MM.1S (cell line): ENCODE data around the gene AMZ2.

Source experiments
- DNase-seq: peaks from one replicate; pipeline ENCODE4 v3.0.0-alpha.2; 2015
- H2AFZ ChIP-seq: fragments of 300-600 bp; sonication (generic); 2 replicates; pipeline ENCODE4 v1.6.0; 2016; ENCODE audit warnings: antibody characterized with exemption, low read length
- H3F3A ChIP-seq: fragments of 300-600 bp; sonication (generic); 2 replicates; pipeline ENCODE4 v1.6.1; 2016; ENCODE audit warnings: mild to moderate bottlenecking, antibody characterized with exemption, low read length, moderate library complexity, mixed read lengths; ENCODE audit not compliant: insufficient read depth
- H3K27ac ChIP-seq: fragments of 300-600 bp; sonication (generic); 2 replicates; pipeline ENCODE4 v1.5.1; 2016; ENCODE audit warnings: mild to moderate bottlenecking, low read length
- H3K27me3 ChIP-seq: fragments of 300-600 bp; sonication (generic); replicated peaks from 2 replicates; pipeline ENCODE4 v1.6.0; 2016; ENCODE audit warnings: low read length; ENCODE audit not compliant: insufficient read depth
- H3K36me3 ChIP-seq: fragments of 300-600 bp; sonication (generic); replicated peaks from 2 replicates; pipeline ENCODE4 v1.6.1; 2016; ENCODE audit warnings: mild to moderate bottlenecking, low read length, mixed read lengths; ENCODE audit not compliant: insufficient read depth
- H3K4me1 ChIP-seq: fragments of 300-600 bp; sonication (generic); 2 replicates; pipeline ENCODE4 v1.6.1; 2016; ENCODE audit warnings: low read length, mixed read lengths
- H3K4me2 ChIP-seq: fragments of 300-600 bp; sonication (generic); 2 replicates; pipeline ENCODE4 v1.6.0; 2016; ENCODE audit warnings: low read depth, low read length
- H3K4me3 ChIP-seq: fragments of 300-600 bp; sonication (generic); 2 replicates; pipeline ENCODE4 v1.5.1; 2016; ENCODE audit warnings: low read length, mixed read lengths
- H3K79me2 ChIP-seq: fragments of 300-600 bp; sonication (generic); 2 replicates; pipeline ENCODE4 v1.6.1; 2016; ENCODE audit warnings: mixed run types, low read length, mixed read lengths
- H3K9ac ChIP-seq: fragments of 300-600 bp; sonication (generic); 2 replicates; pipeline ENCODE4 v1.6.1; 2016; ENCODE audit warnings: low read length, mixed read lengths
- H3K9me2 ChIP-seq: fragments of 300-600 bp; sonication (generic); replicated peaks from 2 replicates; pipeline ENCODE4 v1.6.1; 2016; ENCODE audit warnings: mild to moderate bottlenecking, low read length, mixed read lengths; ENCODE audit not compliant: insufficient read depth
- H3K9me3 ChIP-seq: fragments of 300-600 bp; sonication (generic); replicated peaks from 2 replicates; pipeline ENCODE4 v1.6.1; 2016; ENCODE audit warnings: mild to moderate bottlenecking, low read length, mixed read lengths; ENCODE audit not compliant: insufficient read depth
- H4K20me1 ChIP-seq: fragments of 300-600 bp; sonication (generic); 2 replicates; pipeline ENCODE4 v1.6.1; 2016; ENCODE audit warnings: mild to moderate bottlenecking, low read length, moderate library complexity, mixed read lengths; ENCODE audit not compliant: insufficient read depth
- CTCF ChIP-seq: fragments of 300-600 bp; sonication (generic); IDR thresholded peaks from 2 replicates; pipeline ENCODE4 v1.5.1; 2016; ENCODE audit warnings: antibody characterized with exemption, low read length, mixed read lengths
- EZH2 ChIP-seq: fragments of 300-600 bp; sonication (generic); optimal IDR thresholded peaks from 2 replicates; pipeline ENCODE3; 2017; ENCODE audit warnings: low read depth, mild to moderate bottlenecking, antibody characterized with exemption, low read length, mixed read lengths
- EZH2phosphoT487 ChIP-seq: fragments of 300-600 bp; sonication (generic); IDR thresholded peaks from 2 replicates; pipeline ENCODE4 v1.6.1; 2018; ENCODE audit warnings: antibody characterized with exemption, low read length

AMZ2 gene

GRCh38 chr17:68288375-68288774 lies 40.5 kb downstream of the AMZ2 start:
- Histone ChIP-seq H3K79me2 (no peaks in the 10 kb centered on the region), H4K20me1 (no peaks in the 10 kb centered on the region), H3K4me1 (peaks cover 5% of the 10 kb centered on the region; the same call in 1 of the 2 replicates), H3K4me2 (no peak overlapping the region), H3K9me2 (no peaks in the 10 kb centered on the region), H3K27me3 (no peaks in the 10 kb centered on the region), H3K36me3 (no peaks in the 10 kb centered on the region), H3K4me3 (no peak overlapping the region), H3K9me3 (no peaks in the 10 kb centered on the region), H3F3A (peaks cover 31% of the 10 kb centered on the region), H3K9ac (no peak overlapping the region), H2AFZ (no peak overlapping the region), H3K27ac (no peak overlapping the region)
- no peak for TF ChIP-seq EZH2
- TF ChIP-seq CTCF: no peak
- TF ChIP-seq EZH2phosphoT487: no peak
- no peak for DNase-seq

DNA sequence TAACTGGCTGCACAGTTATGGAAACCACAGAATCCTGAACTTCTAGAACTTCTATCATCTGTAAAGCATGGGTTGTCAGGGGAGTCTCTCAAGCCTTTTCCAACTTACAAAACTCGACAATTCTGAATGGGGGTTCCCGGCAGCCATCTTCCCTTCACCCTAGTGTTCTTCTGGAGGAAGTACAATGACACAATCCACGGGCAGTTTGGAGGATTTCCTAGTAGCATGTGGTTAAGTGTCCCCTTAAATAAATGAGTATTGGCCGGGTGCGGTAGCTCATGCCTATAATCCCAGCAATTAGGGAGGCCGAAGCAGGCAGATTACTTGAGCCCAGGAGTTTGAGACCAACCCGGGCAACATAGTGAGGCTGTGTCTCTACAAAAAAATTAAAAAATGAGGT lies 41.0 kb downstream of the AMZ2 start:
- H3K27ac ChIP-seq: no peak overlapping the region
- no peak for DNase-seq
- H3K36me3 ChIP-seq: no peaks in the 10 kb centered on the region
- H2AFZ ChIP-seq: no peak overlapping the region
- TF ChIP-seq EZH2: no peak
- no peak for TF ChIP-seq EZH2phosphoT487
- TF ChIP-seq CTCF: no peak
- H3K27me3 ChIP-seq: no peaks in the 10 kb centered on the region
- no peak overlapping the region for H3K4me2 ChIP-seq
- no peaks in the 10 kb centered on the region for H3K9me3 ChIP-seq
- H4K20me1 ChIP-seq: no peaks in the 10 kb centered on the region
- H3F3A ChIP-seq: peaks cover 31% of the 10 kb centered on the region
- H3K9me2 ChIP-seq: no peaks in the 10 kb centered on the region
- H3K4me3 ChIP-seq: no peak overlapping the region
- H3K4me1 ChIP-seq: peaks cover 5% of the 10 kb centered on the region; the same call in 1 of the 2 replicates
- no peak overlapping the region for H3K9ac ChIP-seq
- H3K79me2 ChIP-seq: no peaks in the 10 kb centered on the region

GRCh38 chr17:68289473-68289872 lies 41.6 kb downstream of the AMZ2 start:
- Histone ChIP-seq H3K9me3 (no peaks in the 10 kb centered on the region), H3K36me3 (no peaks in the 10 kb centered on the region), H3K27me3 (no peaks in the 10 kb centered on the region), H3K79me2 (no peaks in the 10 kb centered on the region), H4K20me1 (no peaks in the 10 kb centered on the region), H3K4me3 (no peak overlapping the region), H3K9me2 (no peaks in the 10 kb centered on the region), H3K4me1 (peaks cover 5% of the 10 kb centered on the region; the same call in 1 of the 2 replicates), H3F3A (peaks cover 31% of the 10 kb centered on the region), H3K4me2 (peak overlapping the region; percentile 94; the same call in 1 of the 2 replicates), H3K9ac (no peak overlapping the region), H3K27ac (no peak overlapping the region), H2AFZ (no peak overlapping the region)
- no peak for DNase-seq
- TF ChIP-seq CTCF (no peak), EZH2phosphoT487 (no peak), EZH2 (no peak)
